Measurements from ENCODE around the gene IGF2.

The IGF2 gene

GRCh38 chr11:2174361-2174760 lies 35.2 kb upstream of the IGF2 start:
- TF ChIP-seq GATA2 (IDR thresholded peaks at IDR 0.05; ENCODE audit: low read depth, low read length) (no peak), GATA3 (IDR thresholded peaks at IDR 0.05; ENCODE audit: low read depth, low read length) (no peak)

- TF ChIP-seq GATA2 (IDR thresholded peaks at IDR 0.05; ENCODE audit: low read depth, low read length) (no peak), GATA3 (IDR thresholded peaks at IDR 0.05; ENCODE audit: low read depth, low read length) (no peak)
Observed at GRCh38 chr11:2173761-2174160, 34.6 kb upstream of the IGF2 start.

GRCh38 chr11:2173150-2173693 lies 34.0 kb upstream of the IGF2 start:
- no peak for TF ChIP-seq GATA3 (IDR thresholded peaks at IDR 0.05; ENCODE audit: low read depth, low read length)
- TF ChIP-seq GATA2 (IDR thresholded peaks at IDR 0.05; ENCODE audit: low read depth, low read length): no peak

DNA sequence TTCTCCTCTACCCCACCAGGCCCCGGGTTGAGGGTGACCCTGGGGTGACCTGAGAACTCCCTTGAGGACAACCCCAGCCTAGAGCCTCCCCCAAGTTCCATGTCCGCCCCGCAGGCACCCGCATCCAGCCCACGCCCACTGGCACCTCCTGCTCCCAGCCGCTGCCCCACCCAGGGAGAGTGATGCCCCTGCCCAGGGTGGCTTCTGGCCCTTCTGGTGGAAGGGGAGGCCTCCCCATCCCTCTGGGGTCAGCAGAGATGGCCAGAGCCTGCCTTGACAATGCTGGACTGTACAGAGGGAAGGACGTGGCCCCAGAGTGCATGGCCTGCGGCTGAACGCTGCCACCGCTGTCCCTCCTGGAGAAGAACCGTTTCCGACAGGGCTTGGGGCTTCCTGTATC lies 33.5 kb upstream of the IGF2 start:
- TF ChIP-seq GATA2 (IDR thresholded peaks at IDR 0.05; ENCODE audit: low read depth, low read length) (no peak), GATA3 (IDR thresholded peaks at IDR 0.05; ENCODE audit: low read depth, low read length) (no peak)

- no peak for TF ChIP-seq GATA3 (IDR thresholded peaks at IDR 0.05; ENCODE audit: low read depth, low read length)
- no peak for TF ChIP-seq GATA2 (IDR thresholded peaks at IDR 0.05; ENCODE audit: low read depth, low read length)
Observed at GRCh38 chr11:2171591-2172003, 32.4 kb upstream of the IGF2 start, which contains the start of gene TH. TSS of gene TH (minus strand) at chr11:2171815. CDS start at chr11:2171786, 29 bp downstream.

DNA sequence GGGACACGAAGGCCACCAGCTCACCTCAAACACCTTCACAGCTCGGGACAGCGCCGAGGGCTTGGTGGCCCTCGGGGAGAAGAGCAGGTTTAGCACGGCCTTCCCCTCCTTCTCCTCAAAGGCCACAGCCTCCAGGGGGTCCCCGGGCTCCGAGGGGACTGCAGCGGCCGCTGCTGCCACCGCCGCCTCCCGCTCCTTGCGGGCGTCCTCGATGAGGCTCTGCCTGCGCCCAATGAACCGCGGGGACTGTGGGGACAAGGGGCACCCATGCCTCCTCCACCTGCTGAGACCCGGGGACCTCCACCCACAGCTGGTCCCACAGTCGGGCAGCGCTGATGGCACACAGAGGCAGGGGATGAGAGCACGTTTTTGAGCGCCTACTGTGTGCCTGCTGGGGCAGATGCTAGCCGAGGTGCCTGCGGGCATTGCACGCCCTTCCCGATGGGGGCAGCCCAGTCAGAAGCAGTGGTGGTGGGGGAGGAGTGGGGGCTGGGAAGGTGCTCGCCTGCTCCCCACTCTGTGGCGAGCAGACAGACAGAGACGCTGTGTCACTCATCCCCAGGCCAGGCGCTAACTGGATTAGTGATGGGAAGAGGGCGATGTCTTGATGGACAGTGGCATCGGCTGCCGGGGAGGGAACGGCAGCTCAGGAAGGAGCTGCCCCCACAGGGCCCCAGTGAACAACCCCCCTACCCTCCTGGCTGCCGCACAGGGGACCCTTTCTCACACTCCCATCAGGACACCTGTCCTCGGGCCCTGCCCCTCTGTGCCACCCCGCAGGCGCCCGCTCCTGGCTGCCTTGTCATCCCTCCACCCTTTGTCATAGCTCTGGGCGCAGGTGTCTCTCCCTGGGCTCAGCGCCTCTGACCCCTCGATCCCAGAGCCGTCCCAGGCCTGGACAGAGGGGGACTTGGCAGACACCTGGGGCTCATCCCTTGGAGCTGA lies 30.7 kb upstream of the IGF2 start:
- TF ChIP-seq GATA3 (IDR thresholded peaks at IDR 0.05; ENCODE audit: low read depth, low read length) (no peak), GATA2 (IDR thresholded peaks at IDR 0.05; ENCODE audit: low read depth, low read length) (no peak)

DNA sequence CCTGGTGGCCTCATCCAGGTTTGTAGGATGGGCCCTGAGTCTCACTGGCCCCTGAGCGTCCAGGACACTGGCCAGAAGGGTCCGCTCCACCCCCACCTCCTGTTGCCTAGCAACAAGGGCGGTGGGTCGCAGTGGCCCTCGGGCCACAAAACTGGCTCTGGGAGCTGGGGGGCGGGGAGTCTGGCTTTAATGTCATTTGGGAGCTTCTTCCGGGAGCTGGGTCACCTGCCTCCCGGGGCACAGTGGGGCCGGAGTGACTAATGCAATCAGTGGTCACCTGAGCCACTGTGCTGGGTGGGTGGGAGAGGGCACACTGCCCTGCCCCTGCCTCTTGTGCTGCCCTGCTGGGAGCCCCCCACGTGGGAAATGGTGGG lies 29.8 kb upstream of the IGF2 start:
- no peak for TF ChIP-seq GATA3 (IDR thresholded peaks at IDR 0.05; ENCODE audit: low read depth, low read length)
- no peak for TF ChIP-seq GATA2 (IDR thresholded peaks at IDR 0.05; ENCODE audit: low read depth, low read length)

GRCh38 chr11:2168286-2169004 lies 29.3 kb upstream of the IGF2 start:
- TF ChIP-seq GATA2 (IDR thresholded peaks at IDR 0.05; ENCODE audit: low read depth, low read length): no peak
- no peak for TF ChIP-seq GATA3 (IDR thresholded peaks at IDR 0.05; ENCODE audit: low read depth, low read length)

DNA sequence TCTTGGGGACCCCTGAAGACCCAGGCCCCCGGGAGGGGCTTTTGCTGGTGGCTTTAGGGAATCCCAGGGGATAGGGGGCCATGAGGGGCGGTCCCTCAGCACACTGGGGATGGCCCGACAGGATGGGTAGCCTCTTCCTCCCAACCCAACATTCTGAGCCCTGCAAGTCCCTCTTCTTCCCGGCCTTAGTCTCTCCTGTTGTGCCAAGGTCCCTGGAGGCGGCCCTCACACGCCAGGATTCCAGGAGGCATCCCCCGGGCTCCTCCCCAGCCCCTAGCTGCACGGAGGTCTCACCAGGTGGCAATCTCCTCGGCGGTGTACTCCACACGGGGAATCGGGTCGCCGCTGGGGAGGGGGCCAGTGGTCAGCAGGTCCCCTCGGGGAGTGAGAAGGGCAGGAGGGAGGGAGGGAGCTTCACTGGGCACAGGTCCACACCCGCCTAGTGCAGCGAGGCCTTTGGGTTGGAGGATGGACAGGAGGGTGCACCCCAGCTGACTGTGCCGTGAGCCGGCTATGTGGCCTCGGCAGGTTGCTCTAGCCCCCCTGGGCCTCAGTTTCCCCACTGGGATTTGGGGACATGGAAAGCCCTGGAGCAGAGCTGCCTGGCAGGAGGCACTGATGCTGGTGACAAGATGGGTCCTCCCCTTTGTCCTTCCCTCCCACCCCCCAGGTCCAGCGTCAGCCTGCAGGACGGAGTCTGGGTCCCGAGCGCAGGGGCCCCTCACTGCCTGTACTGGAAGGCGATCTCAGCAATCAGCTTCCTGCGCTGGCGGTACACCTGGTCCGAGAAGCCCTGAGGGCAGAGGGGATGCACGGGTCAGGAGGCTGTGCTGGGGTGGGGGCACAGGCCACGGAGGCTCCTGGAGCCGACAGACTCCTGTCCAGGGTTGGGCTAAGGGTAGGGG lies 28.2 kb upstream of the IGF2 start:
- TF ChIP-seq GATA3 (IDR thresholded peaks at IDR 0.05; ENCODE audit: low read depth, low read length) (no peak), GATA2 (IDR thresholded peaks at IDR 0.05; ENCODE audit: low read depth, low read length) (no peak)

GRCh38 chr11:2166091-2166851 lies 27.1 kb upstream of the IGF2 start:
- TF ChIP-seq GATA2 (IDR thresholded peaks at IDR 0.05; ENCODE audit: low read depth, low read length) (no peak), GATA3 (IDR thresholded peaks at IDR 0.05; ENCODE audit: low read depth, low read length) (no peak)

- TF ChIP-seq GATA3 (IDR thresholded peaks at IDR 0.05; ENCODE audit: low read depth, low read length): no peak
- no peak for TF ChIP-seq GATA2 (IDR thresholded peaks at IDR 0.05; ENCODE audit: low read depth, low read length)
Observed at GRCh38 chr11:2165571-2165970, 26.4 kb upstream of the IGF2 start.

GRCh38 chr11:2164861-2165555 lies 25.8 kb upstream of the IGF2 start:
- TF ChIP-seq GATA3 (IDR thresholded peaks at IDR 0.05; ENCODE audit: low read depth, low read length): no peak
- no peak for TF ChIP-seq GATA2 (IDR thresholded peaks at IDR 0.05; ENCODE audit: low read depth, low read length)
